HG02571 (cell line): ENCODE data around the gene CEP192.
"Not testable (repeated sequence)": the region's sequence is repeated elsewhere in the genome, so short reads cannot be mapped to it uniquely, and the experiment has no call there.

Source experiments
- ATAC-seq: cut with Tn5 transposase; IDR thresholded peaks from one replicate; pipeline ENCODE4 v1.9.1; 2021; ENCODE audit warnings: mild to moderate bottlenecking, moderate library complexity; ENCODE audit not compliant: unreplicated experiment

The CEP192 gene, protein sequence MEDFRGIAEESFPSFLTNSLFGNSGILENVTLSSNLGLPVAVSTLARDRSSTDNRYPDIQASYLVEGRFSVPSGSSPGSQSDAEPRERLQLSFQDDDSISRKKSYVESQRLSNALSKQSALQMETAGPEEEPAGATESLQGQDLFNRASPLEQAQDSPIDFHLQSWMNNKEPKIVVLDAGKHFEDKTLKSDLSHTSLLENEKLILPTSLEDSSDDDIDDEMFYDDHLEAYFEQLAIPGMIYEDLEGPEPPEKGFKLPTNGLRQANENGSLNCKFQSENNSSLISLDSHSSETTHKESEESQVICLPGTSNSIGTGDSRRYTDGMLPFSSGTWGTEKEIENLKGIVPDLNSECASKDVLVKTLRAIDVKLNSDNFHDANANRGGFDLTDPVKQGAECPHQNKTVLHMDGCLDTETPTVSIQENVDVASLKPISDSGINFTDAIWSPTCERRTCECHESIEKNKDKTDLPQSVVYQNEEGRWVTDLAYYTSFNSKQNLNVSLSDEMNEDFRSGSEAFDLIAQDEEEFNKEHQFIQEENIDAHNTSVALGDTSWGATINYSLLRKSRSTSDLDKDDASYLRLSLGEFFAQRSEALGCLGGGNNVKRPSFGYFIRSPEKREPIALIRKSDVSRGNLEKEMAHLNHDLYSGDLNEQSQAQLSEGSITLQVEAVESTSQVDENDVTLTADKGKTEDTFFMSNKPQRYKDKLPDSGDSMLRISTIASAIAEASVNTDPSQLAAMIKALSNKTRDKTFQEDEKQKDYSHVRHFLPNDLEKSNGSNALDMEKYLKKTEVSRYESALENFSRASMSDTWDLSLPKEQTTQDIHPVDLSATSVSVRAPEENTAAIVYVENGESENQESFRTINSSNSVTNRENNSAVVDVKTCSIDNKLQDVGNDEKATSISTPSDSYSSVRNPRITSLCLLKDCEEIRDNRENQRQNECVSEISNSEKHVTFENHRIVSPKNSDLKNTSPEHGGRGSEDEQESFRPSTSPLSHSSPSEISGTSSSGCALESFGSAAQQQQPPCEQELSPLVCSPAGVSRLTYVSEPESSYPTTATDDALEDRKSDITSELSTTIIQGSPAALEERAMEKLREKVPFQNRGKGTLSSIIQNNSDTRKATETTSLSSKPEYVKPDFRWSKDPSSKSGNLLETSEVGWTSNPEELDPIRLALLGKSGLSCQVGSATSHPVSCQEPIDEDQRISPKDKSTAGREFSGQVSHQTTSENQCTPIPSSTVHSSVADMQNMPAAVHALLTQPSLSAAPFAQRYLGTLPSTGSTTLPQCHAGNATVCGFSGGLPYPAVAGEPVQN (N-terminal part only)

DNA sequence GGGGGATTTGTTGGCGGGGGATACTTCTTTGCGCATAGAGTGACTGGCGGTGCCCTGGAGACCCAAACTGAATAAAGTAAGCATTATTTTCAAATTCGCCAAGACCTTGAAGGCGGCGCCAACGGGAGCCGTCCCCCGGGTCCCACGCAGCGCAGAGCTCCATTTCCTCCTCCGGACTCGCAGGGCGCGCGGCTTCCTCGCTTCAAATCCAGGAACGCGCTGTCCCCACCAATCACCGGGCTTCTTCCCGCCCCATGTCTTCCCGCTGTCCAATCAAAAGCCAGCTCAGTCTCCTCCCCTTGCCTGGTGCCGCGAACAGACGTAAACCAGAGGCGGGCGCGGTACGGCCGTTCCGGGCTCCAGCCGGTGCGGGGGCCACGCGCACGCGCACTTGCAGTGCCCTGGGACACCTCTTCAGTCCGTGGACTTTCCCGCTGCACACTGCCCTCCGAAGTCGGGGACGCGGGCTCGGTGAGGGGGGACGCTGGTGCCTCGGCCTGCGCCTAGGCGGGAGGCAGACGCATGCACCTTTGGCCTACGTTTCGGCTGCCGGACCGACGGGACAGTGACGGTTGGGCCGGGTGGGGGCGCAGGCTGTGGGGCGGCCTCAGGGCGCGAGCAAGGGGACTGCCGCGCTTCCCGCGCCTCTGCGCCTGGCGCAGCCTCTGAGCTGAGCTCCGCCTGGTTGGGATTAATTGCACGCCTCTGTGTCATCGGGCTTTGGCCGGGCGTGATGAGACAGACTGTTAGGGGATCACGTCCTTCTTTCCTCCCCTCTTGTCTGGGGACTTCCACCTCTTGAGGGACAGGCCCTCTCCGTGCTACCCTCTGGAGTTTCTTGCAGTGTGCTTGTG lies at the start of gene CEP192:
TSS of gene CEP192 (plus strand) at position 396 of the 854 bp plus-strand sequence. CDS start 8,063 bp downstream, outside the sequence.
- ATAC-seq: peak; percentile 90

DNA sequence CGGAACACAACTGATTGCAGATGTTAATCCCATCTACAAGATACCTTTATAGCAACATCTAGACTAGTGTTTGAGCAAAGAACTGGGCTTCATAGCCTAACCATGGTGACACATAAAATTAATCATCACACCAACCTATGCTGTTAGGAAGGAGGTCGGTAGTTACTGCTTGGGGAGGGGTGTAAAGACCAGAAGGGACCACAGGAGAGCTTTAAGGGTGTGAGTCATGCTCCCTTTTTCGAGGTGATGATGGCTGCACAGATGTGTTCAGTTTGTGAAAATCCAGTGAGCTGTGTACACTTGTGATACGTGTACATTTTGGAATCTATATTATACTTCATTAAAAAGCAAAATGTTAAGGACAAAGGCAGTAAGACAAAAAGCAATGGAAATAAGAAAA lies 47.9 kb upstream of the CEP192 start:
- ATAC-seq: no peak

DNA sequence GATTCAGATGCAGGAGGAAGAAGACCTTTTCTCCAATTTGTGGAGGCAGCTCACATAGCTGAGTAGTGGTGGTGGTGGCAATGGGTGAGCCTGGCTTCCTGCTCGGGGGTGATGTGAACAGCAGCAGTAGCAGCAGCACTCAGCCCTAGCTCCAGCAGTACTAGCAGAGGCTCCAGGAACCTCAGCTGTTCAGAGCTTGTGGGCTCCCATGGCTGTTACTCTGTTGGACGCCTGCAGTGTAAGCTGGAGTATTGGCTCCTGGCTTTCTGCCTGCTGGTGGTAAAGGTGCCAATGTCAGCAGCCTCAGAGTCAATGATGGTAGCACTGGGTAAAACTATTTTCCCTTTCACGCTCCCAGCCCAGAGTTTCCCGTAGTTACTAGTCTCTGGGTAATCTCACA lies 46.5 kb upstream of the CEP192 start:
- no peak for ATAC-seq

DNA sequence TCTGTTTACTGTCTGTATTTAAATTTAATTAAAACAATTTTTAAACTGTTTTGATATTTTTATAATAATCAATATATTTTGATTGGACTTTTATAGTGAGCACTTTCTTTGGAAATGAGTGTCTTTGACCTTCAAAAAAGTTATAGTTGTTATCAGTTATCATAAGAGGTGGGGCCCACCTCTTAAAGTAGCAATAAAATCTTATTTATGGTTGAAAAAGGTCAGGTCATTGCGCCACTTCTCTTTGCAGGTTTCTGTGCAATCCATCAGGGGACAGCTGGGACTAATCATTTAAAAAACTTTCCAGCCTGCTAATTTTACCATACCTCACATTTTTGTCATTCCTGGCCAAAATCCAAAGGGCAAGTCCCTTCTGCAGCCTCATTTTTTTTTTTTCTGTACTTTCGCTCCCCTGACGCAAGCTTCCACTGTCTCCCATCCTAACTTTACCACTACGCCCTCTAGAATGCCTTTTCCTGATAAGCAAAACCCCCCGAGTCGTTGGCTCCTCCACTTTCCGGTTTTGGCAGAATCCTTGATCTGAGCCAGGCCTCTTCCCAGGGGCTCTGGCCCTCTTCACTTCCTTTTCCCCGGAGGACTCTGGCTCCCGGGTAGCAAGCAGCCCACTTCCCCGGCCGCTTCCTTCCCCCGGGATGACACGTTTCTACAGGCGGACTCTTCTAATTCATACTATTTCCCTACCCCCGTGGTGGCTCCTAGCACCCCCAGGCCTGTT lies 44.4 kb upstream of the CEP192 start:
- ATAC-seq: peak; percentile 3

DNA sequence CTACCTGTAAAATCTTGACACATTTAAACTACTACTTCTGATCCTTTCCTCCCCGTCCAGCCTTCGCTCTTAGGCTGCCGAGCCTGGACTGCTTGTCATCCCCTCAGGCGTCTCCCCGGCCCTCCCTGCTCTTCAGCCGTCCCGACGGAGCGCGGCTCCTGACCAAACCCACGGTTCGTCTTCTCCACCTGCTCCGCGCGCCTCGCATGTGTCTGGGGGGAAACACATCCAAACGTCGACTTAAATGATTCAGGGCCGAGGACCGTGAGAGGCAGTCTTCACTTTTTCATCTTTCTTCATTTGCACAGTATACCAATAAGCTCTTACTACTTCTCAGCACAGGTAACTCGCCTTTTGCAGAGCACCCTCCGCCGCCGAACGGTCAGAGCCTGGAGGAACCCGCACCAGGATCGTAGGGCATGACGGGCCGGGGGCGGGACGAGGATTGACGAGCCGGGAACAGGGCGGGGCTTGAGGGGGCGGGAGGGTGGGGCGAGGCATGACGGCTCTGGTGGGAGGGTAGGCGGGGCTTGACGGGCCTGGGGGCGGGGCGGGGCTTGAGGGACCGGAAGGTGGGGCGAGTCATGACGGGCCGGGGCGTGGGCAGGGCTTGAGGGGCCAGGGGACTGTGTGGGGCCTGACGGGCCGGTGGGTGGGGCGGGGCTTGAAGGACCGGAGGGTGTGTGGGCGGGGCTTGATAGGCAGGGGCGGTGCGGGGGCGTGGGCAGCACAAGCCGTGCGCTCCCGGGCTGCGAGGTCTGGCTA lies 43.7 kb upstream of the CEP192 start, which contains the start of gene SEH1L:
TSS of gene SEH1L (plus strand) at position 727 of the 765 bp plus-strand sequence. CDS start 111 bp downstream, outside the sequence.
- peak; percentile 76 for ATAC-seq

DNA sequence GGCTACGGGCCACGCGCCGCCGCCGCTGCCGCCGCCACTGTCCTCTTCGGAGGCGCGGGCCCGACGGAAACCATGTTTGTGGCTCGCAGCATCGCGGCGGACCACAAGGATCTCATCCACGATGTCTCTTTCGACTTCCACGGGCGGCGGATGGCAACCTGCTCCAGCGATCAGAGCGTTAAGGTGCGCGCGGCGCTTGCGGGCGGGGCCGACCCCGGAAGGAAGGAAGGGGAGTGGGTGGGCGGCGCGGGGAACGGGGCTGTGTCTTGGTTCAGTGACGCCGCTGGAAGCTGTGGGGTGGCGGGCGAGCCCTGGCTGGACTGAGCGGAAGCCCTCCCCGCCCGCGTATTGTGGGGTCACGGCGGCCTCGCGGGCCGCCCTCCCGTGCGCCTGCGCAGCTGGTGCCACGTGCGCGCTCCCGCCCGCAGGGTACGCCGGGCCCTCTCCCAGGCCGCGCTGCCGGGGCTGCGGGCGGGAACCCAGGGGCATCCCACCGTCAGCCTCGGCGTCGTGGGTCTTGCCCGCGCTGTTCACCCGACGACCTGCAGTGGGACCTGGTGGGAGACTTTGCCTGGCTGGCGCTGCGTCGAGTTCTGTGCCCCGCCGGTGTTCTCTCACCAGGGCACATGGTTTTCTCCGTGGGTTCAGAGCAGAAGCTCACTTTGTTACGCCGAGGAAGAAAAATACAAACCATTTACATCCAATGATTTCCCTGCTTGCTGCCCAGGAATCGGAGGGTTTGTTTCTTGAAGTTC lies 42.9 kb upstream of the CEP192 start:
- peak; percentile 69 for ATAC-seq

DNA sequence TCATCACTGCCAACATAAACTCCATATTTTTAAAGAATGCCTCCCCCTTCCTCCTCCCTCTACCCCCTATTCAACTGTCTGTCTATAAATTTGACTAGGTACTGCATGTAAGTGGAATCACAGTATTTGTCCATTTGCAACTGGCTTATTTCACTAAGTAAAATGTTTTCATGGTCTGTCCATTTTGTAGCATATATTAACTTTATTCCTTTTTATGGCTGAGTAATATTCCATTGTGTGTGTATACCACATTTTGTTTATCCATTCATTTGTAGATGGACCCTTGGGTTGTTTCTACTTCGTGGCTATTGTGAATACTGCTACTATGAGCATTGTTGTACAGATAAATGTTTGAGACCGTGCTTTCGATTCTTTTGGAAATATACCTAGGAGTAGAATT lies 32.7 kb upstream of the CEP192 start:
- no peak for ATAC-seq

DNA sequence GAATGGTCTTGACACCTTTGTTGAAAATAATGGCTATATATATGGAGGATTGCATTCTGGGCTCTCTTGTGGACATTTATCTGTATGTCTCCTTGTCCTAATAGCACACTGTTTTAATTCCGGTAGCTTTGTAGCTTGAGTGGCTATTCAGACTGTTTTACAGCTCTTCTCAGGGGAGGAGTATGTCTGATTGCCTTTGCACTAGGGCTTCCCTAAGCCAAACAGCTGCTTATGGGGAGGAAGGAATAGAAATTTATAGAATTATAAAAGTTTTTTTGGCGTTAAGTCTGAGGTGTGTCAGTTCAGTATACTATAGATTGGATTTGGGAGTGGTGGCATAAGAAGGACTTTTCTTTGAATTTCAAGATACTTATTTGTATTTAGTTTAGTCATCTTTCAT lies 30.8 kb upstream of the CEP192 start:
- no peak for ATAC-seq

DNA sequence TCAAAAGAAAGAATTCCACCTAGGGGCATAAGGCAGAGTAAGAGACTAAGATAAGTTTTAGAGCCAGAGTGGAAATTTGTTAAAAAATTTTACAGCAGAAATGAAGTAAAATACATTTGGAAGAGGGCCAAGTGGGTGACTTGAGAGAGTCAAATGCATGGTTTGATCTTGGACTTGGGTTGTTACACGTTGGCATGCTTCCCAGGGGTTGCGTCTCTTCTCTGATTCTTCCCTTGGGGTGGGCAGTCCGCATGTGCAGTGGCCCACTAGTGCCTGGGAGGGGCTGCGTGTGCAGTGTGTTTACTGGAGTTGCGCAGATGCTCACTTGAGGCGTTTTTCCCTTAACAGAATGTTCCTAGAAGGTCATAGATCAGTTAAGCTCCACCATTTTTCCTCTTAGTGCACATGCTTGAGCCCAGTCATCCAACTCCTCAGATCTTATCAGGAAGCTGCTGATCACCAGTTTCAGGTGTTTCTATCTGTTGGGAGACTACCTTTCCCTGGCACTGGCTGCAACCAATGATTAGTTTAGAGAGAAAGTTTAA lies 30.2 kb upstream of the CEP192 start:
- no peak for ATAC-seq

DNA sequence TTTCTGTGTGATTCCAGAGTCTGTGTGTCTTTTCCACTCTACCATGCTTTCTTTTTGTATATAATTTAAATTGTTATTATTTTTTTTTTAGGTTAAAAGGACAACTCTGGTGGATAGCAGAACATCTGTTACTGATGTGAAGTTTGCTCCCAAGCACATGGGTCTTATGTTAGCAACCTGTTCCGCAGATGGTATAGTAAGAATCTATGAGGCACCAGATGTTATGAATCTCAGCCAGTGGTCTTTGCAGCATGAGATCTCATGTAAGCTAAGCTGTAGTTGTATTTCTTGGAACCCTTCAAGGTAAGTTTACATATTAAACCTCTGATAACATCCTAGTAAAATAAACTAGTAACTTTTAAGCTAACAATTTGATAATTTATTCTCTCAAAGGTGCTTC lies 28.1 kb upstream of the CEP192 start:
- ATAC-seq: no peak

DNA sequence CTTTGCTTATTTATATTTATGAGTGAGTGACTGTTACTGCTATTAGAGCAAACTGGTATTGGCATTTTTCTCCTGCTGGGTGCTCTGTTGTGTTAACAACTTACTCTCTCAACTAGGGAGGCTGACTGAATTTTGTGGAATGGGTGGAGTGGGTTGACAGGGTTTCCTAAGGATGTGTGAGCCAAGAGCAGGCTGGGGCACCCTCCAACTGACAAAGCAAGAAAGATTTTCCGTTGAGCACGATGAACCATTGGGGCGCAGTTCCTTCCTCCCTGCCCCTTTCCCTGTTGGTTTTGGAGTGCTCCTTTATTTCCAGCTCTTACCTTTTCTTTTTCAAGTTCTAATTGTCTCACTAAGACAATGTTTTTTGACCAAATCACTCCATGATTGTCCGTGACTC lies 23.0 kb upstream of the CEP192 start:
- no peak for ATAC-seq

DNA sequence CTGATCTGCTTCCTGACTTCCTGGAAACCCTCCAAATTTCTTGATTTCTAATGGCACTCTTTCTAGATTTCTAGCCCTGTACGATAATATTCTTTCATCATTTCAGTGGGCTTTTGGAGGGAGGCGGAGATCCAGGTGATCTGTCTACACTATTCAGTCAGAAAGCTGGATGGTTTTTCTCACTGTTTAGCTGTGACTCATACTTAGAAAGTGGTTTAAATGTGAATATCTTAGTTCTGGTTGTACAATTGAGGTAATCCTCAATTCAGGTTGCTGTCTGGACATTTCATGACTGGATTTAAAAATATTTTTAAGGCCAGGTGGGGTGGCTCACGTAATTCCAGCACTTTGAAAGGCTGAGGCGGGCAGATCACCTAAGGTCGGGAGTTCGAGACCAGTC lies 22.5 kb upstream of the CEP192 start:
- ATAC-seq: no peak

DNA sequence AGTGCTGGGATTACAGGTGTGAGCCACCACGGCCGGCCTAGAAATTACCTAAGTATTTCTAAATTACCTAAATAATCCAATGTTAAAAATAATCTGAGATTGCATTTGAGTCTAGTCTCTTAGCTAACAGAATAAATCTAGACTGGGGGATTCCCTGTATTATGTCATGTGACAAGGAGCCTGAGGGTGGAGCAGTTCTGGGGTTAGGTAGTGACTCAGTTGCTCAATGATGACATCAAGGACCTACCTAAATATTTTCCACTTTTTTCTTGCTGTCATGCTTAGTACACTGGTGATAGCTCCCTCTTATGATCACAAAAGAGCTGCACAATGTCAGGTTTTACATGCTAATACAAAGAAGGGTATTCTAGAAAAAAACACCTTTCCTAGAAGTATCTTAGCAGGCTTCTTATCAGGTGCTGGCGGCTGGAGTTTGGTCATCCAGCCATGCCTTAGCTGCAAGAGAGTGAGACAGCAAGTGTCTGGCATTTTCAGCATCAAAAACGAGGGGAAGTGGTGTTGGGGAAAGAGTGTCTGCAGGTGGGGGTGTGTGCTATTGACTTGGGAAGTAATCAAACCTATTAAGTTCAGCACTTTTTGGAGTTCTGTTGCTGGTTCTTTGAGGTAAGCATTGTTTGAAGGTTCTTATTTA lies 17.5 kb upstream of the CEP192 start:
- ATAC-seq: no peak

DNA sequence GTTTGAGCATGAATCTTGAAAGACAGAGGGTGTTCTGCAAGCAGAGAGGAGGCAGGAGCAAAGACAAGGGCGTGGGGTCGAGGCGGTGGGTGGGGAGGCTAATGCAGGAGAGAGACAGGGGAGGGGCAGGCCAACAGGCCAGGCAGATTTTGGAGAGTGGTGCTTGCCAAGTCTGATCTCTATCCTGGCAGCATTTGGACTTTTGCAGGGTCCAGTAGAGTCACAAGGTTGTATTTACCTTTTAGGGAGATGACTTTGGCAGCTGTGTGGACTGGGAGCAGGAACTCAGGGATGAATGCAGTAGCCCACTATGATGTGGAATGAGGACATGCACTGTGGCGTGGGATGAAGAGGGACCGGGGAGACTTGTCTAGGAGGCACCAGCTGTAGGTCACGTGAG lies 15.7 kb upstream of the CEP192 start:
- no peak for ATAC-seq

DNA sequence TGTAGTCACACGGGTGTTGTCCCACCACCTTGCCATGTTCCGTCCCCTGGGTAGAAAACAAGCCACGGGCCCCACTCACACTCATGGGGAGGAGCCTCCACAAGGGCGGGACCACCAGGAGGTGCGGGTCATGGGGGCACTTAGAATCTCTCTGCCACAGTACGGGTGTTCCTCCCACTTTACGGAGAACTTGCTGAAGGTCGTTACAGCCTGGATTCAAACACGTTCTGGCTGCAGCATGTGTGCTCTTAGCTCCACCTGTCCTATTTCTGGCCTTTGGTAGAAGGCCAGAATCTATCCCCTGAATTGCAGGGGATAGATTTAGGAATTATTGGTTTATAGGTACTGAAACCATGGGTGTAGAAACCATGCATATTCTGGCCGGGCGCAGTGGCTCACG lies 14.9 kb upstream of the CEP192 start:
- no peak for ATAC-seq

DNA sequence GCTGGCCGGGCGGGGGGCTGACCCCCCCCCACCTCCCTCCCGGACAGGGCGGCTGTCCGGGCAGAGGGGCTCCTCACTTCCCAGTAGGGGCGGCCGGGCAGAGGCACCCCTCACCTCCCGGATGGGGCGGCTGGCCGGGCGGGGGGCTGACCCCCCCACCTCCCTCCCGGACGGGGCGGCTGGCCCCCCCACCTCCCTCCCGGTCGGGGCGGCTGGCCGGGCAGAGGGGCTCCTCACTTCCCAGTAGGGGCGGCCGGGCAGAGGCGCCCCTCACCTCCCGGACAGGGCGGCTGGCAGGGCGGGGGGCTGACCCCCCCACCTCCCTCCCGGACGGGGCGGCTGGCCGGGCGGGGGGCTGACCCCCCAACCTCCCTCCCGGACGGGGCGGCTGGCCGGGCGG lies 11.1 kb upstream of the CEP192 start:
- ATAC-seq: not testable (repeated sequence)
